ENCODE data around the gene MRPL52. TPM values are rescaled to one million over a fixed set of nuclear protein-coding genes. Genes with fewer than 3 reads are reported as not detected.

MRPL52 gene
- total RNA-seq, 1 donor from 2014 or later, result 38.1 TPM

- DNase-seq, result no peak
These were observed 53.7 kb downstream of the MRPL52 start, which contains the start of gene REM2 for GRCh38 chr14:22883173-22883976. Gene REM2, plus strand, starts transcription at chr14:22883222. Its CDS starts 66 bp downstream, at chr14:22883288.

DNA sequence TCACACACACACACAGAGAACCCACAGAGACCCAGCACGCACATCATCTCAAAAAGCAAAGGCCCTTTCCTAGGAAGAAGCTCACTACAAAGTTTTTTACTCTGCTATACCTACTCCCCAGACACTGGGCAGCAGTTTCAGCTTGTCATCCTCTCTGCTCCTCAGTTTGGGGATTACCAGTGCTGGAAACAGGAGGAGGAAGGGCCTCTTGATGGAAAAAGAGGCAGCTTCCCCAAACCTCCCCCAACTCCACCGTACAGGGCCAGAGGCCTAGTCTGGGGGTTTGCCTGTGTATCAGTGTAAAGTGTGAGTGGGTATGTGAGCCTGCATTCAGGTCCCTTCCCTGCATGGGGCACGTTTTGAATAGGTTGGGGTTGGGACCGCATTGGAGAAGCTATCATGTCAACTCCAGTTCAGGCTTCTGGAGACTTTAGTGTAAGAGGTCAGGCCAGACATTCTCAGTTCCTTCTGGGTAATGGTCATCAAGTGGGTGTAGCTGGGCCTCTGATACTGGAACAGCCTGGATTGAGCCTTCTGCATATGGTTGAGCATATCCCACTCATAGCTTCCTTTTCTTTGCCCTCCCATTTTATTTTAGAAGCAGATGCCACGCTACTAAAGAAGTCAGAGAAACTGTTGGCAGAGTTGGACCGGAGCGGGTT lies 54.5 kb downstream of the MRPL52 start:
- no peak for DNase-seq

Other genes with a start within 250 kb of the MRPL52 start
- 270 and 389 TPM in 2 replicates for gene DAD1, start 240.7 kb upstream of the MRPL52 start, total RNA-seq
- gene ABHD4, start 231.6 kb upstream of the MRPL52 start, total RNA-seq, result 14.3 and 19.3 TPM in 2 replicates
- gene OR6J1, start 185.5 kb upstream of the MRPL52 start, total RNA-seq, result not detected in 2 replicates
- gene OXA1L, start 63.2 kb upstream of the MRPL52 start, total RNA-seq, result 48.8 and 70.6 TPM in 2 replicates
- gene SLC7A7, start 14.5 kb upstream of the MRPL52 start, total RNA-seq, result 4.8 and 8.3 TPM in 2 replicates
- gene MMP14, start 6.7 kb downstream of the MRPL52 start, total RNA-seq, result 73.3 and 138 TPM in 2 replicates
- gene LRP10, start 41.9 kb downstream of the MRPL52 start, total RNA-seq, result 59.4 and 126 TPM in 2 replicates
- gene REM2, start 53.3 kb downstream of the MRPL52 start, total RNA-seq, result 0.09 TPM in 1 of 2 replicates, not detected in the other
- 56.3 and 116 TPM in 2 replicates for gene RBM23, start 89.3 kb downstream of the MRPL52 start, total RNA-seq
- gene PRMT5, start 99.5 kb downstream of the MRPL52 start, total RNA-seq, result 40.0 and 48.1 TPM in 2 replicates
- gene HAUS4, start 127.2 kb downstream of the MRPL52 start, total RNA-seq, result 39.8 and 46.3 TPM in 2 replicates
- 49.3 and 80.8 TPM in 2 replicates for gene AJUBA, start 152.7 kb downstream of the MRPL52 start, total RNA-seq
- 6.8 and 10.6 TPM in 2 replicates for gene C14orf93, start 180.3 kb downstream of the MRPL52 start, total RNA-seq
- gene PSMB5, start 205.0 kb downstream of the MRPL52 start, total RNA-seq, result 271 and 319 TPM in 2 replicates
- gene PSMB11, start 212.3 kb downstream of the MRPL52 start, total RNA-seq, result not detected in 2 replicates
- gene CDH24, start 227.6 kb downstream of the MRPL52 start, total RNA-seq, result 7.5 and 16.3 TPM in 2 replicates

Measured in dermis blood vessel endothelial cell (primary cell).